ENCODE results near the gene ERCC4.

DNA sequence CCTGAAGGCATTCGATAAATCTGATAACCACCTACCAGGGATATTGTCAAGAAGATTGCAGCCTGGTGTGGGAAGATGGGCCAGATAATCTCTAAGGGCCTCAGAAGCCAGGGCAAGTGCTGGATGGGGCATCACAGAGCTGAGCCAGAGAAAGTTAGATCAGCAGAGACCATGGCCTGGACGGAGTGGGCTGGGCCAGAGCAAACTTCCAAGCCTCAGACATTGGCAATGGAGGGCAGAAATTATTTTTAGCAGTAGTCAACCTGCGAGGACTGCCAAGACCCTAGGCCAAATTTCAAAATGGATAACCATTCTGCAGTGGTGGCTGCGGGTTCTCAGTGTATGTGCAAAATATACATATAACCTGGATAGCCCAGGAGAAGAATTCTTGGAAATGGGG, 18.5 kb downstream of the ERCC4 start:
- TF ChIP-seq, protein P1, sequence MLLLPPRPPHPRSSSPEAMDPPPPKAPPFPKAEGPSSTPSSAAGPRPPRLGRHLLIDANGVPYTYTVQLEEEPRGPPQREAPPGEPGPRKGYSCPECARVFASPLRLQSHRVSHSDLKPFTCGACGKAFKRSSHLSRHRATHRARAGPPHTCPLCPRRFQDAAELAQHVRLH (tag by site-specific recombination; IDR thresholded peaks at IDR 0.05), result no peak
- no peak for TF ChIP-seq CTCF (tag by site-specific recombination; IDR thresholded peaks at IDR 0.05)
- TF ChIP-seq, protein P2, sequence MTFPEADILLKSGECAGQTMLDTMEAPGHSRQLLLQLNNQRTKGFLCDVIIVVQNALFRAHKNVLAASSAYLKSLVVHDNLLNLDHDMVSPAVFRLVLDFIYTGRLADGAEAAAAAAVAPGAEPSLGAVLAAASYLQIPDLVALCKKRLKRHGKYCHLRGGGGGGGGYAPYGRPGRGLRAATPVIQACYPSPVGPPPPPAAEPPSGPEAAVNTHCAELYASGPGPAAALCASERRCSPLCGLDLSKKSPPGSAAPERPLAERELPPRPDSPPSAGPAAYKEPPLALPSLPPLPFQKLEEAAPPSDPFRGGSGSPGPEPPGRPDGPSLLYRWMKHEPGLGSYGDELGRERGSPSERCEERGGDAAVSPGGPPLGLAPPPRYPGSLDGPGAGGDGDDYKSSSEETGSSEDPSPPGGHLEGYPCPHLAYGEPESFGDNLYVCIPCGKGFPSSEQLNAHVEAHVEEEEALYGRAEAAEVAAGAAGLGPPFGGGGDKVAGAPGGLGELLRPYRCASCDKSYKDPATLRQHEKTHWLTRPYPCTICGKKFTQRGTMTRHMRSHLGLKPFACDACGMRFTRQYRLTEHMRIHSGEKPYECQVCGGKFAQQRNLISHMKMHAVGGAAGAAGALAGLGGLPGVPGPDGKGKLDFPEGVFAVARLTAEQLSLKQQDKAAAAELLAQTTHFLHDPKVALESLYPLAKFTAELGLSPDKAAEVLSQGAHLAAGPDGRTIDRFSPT (tag by site-specific recombination; IDR thresholded peaks at IDR 0.05), result no peak
- TF ChIP-seq BCL11A (tag by site-specific recombination; IDR thresholded peaks at IDR 0.05; ENCODE audit: low read depth), result no peak
- TF ChIP-seq ZNF639 (tag by site-specific recombination; IDR thresholded peaks at IDR 0.05), result no peak
- TF ChIP-seq ZNF274 (IDR thresholded peaks at IDR 0.05; ENCODE audit: low read length), result no peak
- TF ChIP-seq ZNF274 (tag by site-specific recombination; IDR thresholded peaks at IDR 0.05; ENCODE audit: borderline replicate concordance), result no peak
- no peak for TF ChIP-seq YY1 (tag by site-specific recombination; IDR thresholded peaks at IDR 0.05)
- TF ChIP-seq ZNF692 (tag by site-specific recombination; IDR thresholded peaks at IDR 0.05), result no peak
